GM10266 (cell line): ENCODE results near the gene NCK2.

Experiments
- DNase-seq: peaks from one replicate; pipeline ENCODE4 v3.0.0; 2012; ENCODE audit errors: extremely low spot score
- CTCF ChIP-seq: IDR thresholded peaks from 2 replicates; pipeline ENCODE4 v1.5.1; 2012; ENCODE audit warnings: mild to moderate bottlenecking, low read depth; ENCODE audit not compliant: control insufficient read depth, insufficient read depth; ENCODE audit errors: missing control alignments

The NCK2 gene

GRCh38 chr2:105906481-105906880 lies 161.8 kb downstream of the NCK2 start:
- DNase-seq = no peak
- TF ChIP-seq CTCF = no peak

GRCh38 chr2:105907184-105907583 lies 162.5 kb downstream of the NCK2 start:
- no peak for DNase-seq
- TF ChIP-seq CTCF = no peak

- no peak for TF ChIP-seq CTCF
- DNase-seq = no peak
These were observed 164.5 kb downstream of the NCK2 start for GRCh38 chr2:105909215-105909614.

- no peak for DNase-seq
- no peak for TF ChIP-seq CTCF
These were observed 166.0 kb downstream of the NCK2 start for GRCh38 chr2:105910497-105911238.

- TF ChIP-seq CTCF = no peak
- DNase-seq = no peak
These were observed 166.7 kb downstream of the NCK2 start for GRCh38 chr2:105911425-105911824.

- no peak for DNase-seq
- no peak for TF ChIP-seq CTCF
These were observed 167.4 kb downstream of the NCK2 start for GRCh38 chr2:105912081-105912480.

- TF ChIP-seq CTCF = no peak
- DNase-seq = no peak
These were observed 170.4 kb downstream of the NCK2 start for GRCh38 chr2:105915005-105915558.
